Measurements from ENCODE around the gene MFAP4. TPM values are rescaled to one million over a fixed set of nuclear protein-coding genes. Genes with fewer than 3 reads are reported as not detected.

MFAP4 gene
- total and polyA plus RNA-seq, 9 of the 15 experiments (the other 6 are each of a cell fraction or from before 2014, with no cell fraction given) = 0.07 to 0.24 TPM; not detected in 7

- TF ChIP-seq DMBX1 (CRISPR knock-in tag; IDR thresholded peaks at IDR 0.05; ENCODE audit: borderline replicate concordance) (no peak), PRDM10 (IDR thresholded peaks at IDR 0.05; ENCODE audit: partially characterized antibody) (peak; percentile 91), DIDO1 (tag; IDR thresholded peaks at IDR 0.05; ENCODE audit: low read depth) (no peak), PPARD (CRISPR knock-in tag; IDR thresholded peaks at IDR 0.05) (no peak), FUS (optimal IDR thresholded peaks at IDR 0.05; ENCODE audit: low read depth, low read length) (no peak), THRAP3 (IDR thresholded peaks at IDR 0.05; ENCODE audit: borderline replicate concordance) (no peak), ZNF668 (CRISPR knock-in tag; IDR thresholded peaks at IDR 0.05) (no peak), NRF1 (conservative IDR thresholded peaks at IDR 0.05 in 1 of 2, IDR thresholded peaks at IDR 0.05 in 1 of 2) (peak; percentile 98 to 99), HEY1 (CRISPR knock-in tag; IDR thresholded peaks at IDR 0.05; ENCODE audit: borderline replicate concordance) (no peak), RBBP5 (IDR thresholded peaks at IDR 0.05; ENCODE audit: borderline replicate concordance, insufficient read depth, low read length, poor library complexity, severe bottlenecking) (peak; percentile 65), SIN3A (IDR thresholded peaks at IDR 0.05; ENCODE audit: borderline replicate concordance in 2 of 2, control insufficient read depth in 1 of 2, low read depth in 2 of 2, low read length in 2 of 2) (peak in 1 of 2 experiments; percentile 25; a peak in 1 of 4 replicates), PRPF4 (IDR thresholded peaks at IDR 0.05; ENCODE audit: insufficient read depth, low read depth, low read length, poor library complexity, severe bottlenecking) (no peak), OTX1 (CRISPR knock-in tag; IDR thresholded peaks at IDR 0.05) (no peak), HMGN3 (IDR thresholded peaks at IDR 0.05; ENCODE audit: borderline replicate concordance, extremely low read depth, insufficient read length, low read depth, low read length) (peak; percentile 9), ZNF133 (CRISPR knock-in tag; IDR thresholded peaks at IDR 0.05) (no peak), PRMT5 (CRISPR knock-in tag; IDR thresholded peaks at IDR 0.05) (no peak), HDAC8 (tag; IDR thresholded peaks at IDR 0.05) (no peak), U2AF1 (optimal IDR thresholded peaks at IDR 0.05; ENCODE audit: low read depth, low read length) (no peak)
- TF ChIP-seq, protein P1, sequence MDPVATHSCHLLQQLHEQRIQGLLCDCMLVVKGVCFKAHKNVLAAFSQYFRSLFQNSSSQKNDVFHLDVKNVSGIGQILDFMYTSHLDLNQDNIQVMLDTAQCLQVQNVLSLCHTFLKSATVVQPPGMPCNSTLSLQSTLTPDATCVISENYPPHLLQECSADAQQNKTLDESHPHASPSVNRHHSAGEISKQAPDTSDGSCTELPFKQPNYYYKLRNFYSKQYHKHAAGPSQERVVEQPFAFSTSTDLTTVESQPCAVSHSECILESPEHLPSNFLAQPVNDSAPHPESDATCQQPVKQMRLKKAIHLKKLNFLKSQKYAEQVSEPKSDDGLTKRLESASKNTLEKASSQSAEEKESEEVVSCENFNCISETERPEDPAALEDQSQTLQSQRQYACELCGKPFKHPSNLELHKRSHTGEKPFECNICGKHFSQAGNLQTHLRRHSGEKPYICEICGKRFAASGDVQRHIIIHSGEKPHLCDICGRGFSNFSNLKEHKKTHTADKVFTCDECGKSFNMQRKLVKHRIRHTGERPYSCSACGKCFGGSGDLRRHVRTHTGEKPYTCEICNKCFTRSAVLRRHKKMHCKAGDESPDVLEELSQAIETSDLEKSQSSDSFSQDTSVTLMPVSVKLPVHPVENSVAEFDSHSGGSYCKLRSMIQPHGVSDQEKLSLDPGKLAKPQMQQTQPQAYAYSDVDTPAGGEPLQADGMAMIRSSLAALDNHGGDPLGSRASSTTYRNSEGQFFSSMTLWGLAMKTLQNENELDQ (CRISPR knock-in tag; IDR thresholded peaks at IDR 0.05; ENCODE audit: borderline replicate concordance) = no peak
These were observed 9.2 kb downstream of the MFAP4 start (continued) for GRCh38 chr17:19377602-19378415.
